Left lung (tissue), 10 donors: Measurements from ENCODE around the gene FEM1B. TPM values are rescaled to one million over a fixed set of nuclear protein-coding genes. Genes with fewer than 3 reads are reported as not detected.

Experiments used
- ATAC-seq: fragments of 200-7000 bp; cut with Tn5 transposase; one replicate; pipeline ENCODE4 v1.9.1; 2020; ENCODE audit warnings: moderate library complexity
- DNase-seq, 4 donors: peaks; one replicate each; pipeline ENCODE4 v3.0.0-alpha.2; 2013 to 2020
- H3K27ac ChIP-seq, 2 donors: fragments of 200-600 bp; sonication (generic) in 1 of 2; one replicate each; pipeline versions ENCODE4 v1.5.0 to v1.8.0; 2020 to 2021
- H3K27me3 ChIP-seq, 2 donors: fragments of 200-600 bp; sonication (generic) in 1 of 2; one replicate each; pipeline versions ENCODE4 v1.5.0 to v1.8.0; 2020 to 2021
- H3K36me3 ChIP-seq, 2 donors: fragments of 200-600 bp; sonication (generic) in 1 of 2; one replicate each; pipeline versions ENCODE4 v1.5.0 to v1.8.0; 2020 to 2021
- H3K4me1 ChIP-seq, 2 donors: fragments of 200-600 bp; one replicate each; pipeline ENCODE4 v1.8.0; 2021
- H3K4me3 ChIP-seq, 2 donors: fragments of 200-600 bp; sonication (generic) in 1 of 2; one replicate each; pipeline versions ENCODE4 v1.5.0 to v1.8.0; 2020 to 2021; ENCODE audit warnings: mild to moderate bottlenecking in 1 of 2
- H3K9me3 ChIP-seq, 2 donors: fragments of 200-600 bp; sonication (generic) in 1 of 2; one replicate each; pipeline versions ENCODE4 v1.5.0 to v1.8.0; 2020 to 2021
- intact Hi-C, 2 donors: fragments of 100-400 bp; cut with DNase I; formaldehyde crosslinking; loops; one replicate each; pipeline versions ENCODE4 v1.11.2 to v1.14.2; 2022
- polyA plus RNA-seq, 6 donors: library from polyadenylated mRNA; unstranded; fragments of 120-200 nt; gene quantifications; one replicate each; pipeline ENCODE4 v1.2.1, GENCODE V29; 2013; ENCODE audit not compliant: insufficient read length in 6 of 6
- total RNA-seq, 2 donors: library from RNA; stranded (reverse); fragmentation: NEBNext Ultra II Directional; extraction: Animal tissue kit (Norgen Biotek cat#: 25700); gene quantifications; one replicate each; pipeline ENCODE4 v1.2.1, GENCODE V29; 2021
- TF ChIP-seq, protein P1 (sequence below), 2 donors: fragments of 200-600 bp; sonication (generic) in 1 of 2; IDR thresholded peaks; one replicate each; pipeline versions ENCODE4 v1.5.0 to v1.8.0; 2021; ENCODE audit warnings: antibody characterized with exemption in 2 of 2
- donor health status: DM: no; HTN: yes; CAD: no.
- donor health status: DM: no; HTN: no; CAD: no.

FEM1B gene
- total and polyA plus RNA-seq, 8 donors, result 44.1 to 57.2 (median 50.4) TPM

GRCh38 chr15:68318008-68318835, 40.7 kb downstream of the FEM1B start:
- Histone ChIP-seq H3K4me1 (no peaks in the 10 kb centered on the region), H3K4me3 (no peak overlapping the region), H3K27ac (no peak overlapping the region), H3K27me3 (no peaks in the 10 kb centered on the region), H3K9me3 (no peaks in the 10 kb centered on the region), H3K36me3 (no peaks in the 10 kb centered on the region)
- intact Hi-C loops, result no loop called here
- ATAC-seq (no peak), DNase-seq (peak in 2 of 4 donors; percentile 5 to 13)
- TF ChIP-seq, protein P1, sequence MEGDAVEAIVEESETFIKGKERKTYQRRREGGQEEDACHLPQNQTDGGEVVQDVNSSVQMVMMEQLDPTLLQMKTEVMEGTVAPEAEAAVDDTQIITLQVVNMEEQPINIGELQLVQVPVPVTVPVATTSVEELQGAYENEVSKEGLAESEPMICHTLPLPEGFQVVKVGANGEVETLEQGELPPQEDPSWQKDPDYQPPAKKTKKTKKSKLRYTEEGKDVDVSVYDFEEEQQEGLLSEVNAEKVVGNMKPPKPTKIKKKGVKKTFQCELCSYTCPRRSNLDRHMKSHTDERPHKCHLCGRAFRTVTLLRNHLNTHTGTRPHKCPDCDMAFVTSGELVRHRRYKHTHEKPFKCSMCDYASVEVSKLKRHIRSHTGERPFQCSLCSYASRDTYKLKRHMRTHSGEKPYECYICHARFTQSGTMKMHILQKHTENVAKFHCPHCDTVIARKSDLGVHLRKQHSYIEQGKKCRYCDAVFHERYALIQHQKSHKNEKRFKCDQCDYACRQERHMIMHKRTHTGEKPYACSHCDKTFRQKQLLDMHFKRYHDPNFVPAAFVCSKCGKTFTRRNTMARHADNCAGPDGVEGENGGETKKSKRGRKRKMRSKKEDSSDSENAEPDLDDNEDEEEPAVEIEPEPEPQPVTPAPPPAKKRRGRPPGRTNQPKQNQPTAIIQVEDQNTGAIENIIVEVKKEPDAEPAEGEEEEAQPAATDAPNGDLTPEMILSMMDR (IDR thresholded peaks at IDR 0.05), result no peak

DNA sequence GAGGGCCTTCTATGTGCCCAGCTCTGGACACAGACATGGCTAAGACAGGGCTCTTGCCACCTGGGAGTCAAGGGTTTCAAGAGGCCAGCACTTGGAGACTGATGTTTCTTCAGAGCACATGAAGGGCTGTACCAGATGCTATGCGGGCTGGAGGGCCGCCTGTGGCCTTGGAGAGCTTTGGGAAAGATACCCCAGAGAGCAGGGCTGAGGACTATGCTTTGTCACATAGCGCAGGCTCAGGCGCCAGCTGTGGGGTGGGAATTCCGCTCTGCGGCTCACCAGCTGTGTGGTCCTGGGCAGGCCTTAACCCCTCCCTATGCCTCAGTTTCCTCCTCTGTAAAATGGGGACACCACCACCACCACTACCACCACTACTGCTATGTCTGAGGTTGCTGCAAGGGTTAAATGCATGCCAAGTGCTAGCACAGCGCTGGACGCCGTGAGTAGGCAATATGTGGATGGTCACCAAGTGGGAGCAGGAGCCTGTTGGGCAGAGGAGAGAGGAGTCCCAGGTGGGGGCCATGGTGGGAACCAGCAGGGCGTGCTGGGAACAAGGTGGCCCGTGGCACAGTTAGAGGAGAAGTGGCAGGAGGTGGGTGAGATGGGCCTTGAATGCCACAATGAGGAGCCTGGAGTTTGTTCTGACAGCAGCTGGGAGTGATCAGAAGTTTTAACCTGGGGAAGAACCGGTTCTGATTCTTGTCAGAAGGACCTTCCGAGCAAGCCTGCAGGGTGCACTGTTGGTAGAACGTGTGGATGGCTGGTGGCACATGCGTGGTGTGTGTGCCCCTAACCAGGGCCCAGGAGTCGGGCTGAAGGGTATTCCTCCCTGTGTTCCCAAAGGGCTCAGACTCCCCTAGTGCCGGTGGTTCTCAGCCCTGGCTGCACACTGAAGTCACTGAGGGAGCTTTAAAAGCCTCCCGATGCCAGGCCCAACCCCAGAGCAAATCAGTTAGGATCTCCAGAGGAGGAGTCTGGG, 41.7 kb downstream of the FEM1B start:
- H3K36me3 ChIP-seq, result no peaks in the 10 kb centered on the region
- no peaks in the 10 kb centered on the region for H3K9me3 ChIP-seq
- TF ChIP-seq, protein P1 (IDR thresholded peaks at IDR 0.05), result no peak
- intact Hi-C loops, result no loop called here
- no peak overlapping the region for H3K27ac ChIP-seq
- no peak overlapping the region for H3K4me3 ChIP-seq
- no peaks in the 10 kb centered on the region for H3K4me1 ChIP-seq
- H3K27me3 ChIP-seq, result no peaks in the 10 kb centered on the region
- ATAC-seq (no peak), DNase-seq (peak in 2 of 4 donors; percentile 18 to 55)

- intact Hi-C loops, result no loop called here
- ATAC-seq, result no peak
These were observed 42.5 kb downstream of the FEM1B start for GRCh38 chr15:68319997-68320396.

GRCh38 chr15:68321229-68321628, 43.7 kb downstream of the FEM1B start:
- H3K36me3 ChIP-seq, result no peaks in the 10 kb centered on the region

More at GRCh38 chr15:68319997-68320396, 42.5 kb downstream of the FEM1B start:
- no peak for DNase-seq
- no peaks in the 10 kb centered on the region for H3K9me3 ChIP-seq
- no peaks in the 10 kb centered on the region for H3K27me3 ChIP-seq
- H3K4me3 ChIP-seq, result no peak overlapping the region
- no peaks in the 10 kb centered on the region for H3K4me1 ChIP-seq
- TF ChIP-seq, protein P1 (IDR thresholded peaks at IDR 0.05), result no peak
- H3K27ac ChIP-seq, result no peak overlapping the region
- H3K36me3 ChIP-seq, result no peaks in the 10 kb centered on the region

More at GRCh38 chr15:68321229-68321628, 43.7 kb downstream of the FEM1B start:
- Histone ChIP-seq H3K4me3 (no peak overlapping the region), H3K9me3 (no peaks in the 10 kb centered on the region), H3K27ac (no peak overlapping the region), H3K27me3 (peaks cover 0 to 3% of the 10 kb centered on the region in 2 donors), H3K4me1 (no peaks in the 10 kb centered on the region)
- intact Hi-C loops, result no loop called here
- DNase-seq, result no peak
- ATAC-seq, result no peak
- TF ChIP-seq, protein P1 (IDR thresholded peaks at IDR 0.05), result no peak
